ENCODE measurements around the gene ADAMTS12. TPM values are rescaled to one million over a fixed set of nuclear protein-coding genes. Genes with fewer than 3 reads are reported as not detected.

Gene ADAMTS12
- polyA plus RNA-seq, 1 donor (not counting 4 experiments of a cell fraction or from before 2014, with no cell fraction given), result 0.49 TPM

GRCh38 chr5:33612386-33612785, 279.4 kb downstream of the ADAMTS12 start:
- H3K27ac ChIP-seq (ENCODE audit: control insufficient read depth, insufficient read depth, low read length), result no peak overlapping the region
- DNase-seq (ENCODE audit: low read depth, low spot score), result no peak
- H4K20me1 ChIP-seq (ENCODE audit: control insufficient read depth, extremely low read depth, insufficient read depth, low read length), result no peaks in the 10 kb centered on the region
- no peak for FAIRE-seq
- no peaks in the 10 kb centered on the region for H3K9me1 ChIP-seq (ENCODE audit: control insufficient read depth, extremely low read depth, insufficient read depth, low read length)
- no peak overlapping the region for H2AFZ ChIP-seq (ENCODE audit: control insufficient read depth, low read length)
- no peak overlapping the region for H3K9ac ChIP-seq (ENCODE audit: control insufficient read depth, extremely low read depth, insufficient read depth, low read length)
- dilution Hi-C loops (cut with MboI; ENCODE audit: extremely low pct_ligation_motif_present, low sequenced_read_pairs), result no loop called here
- H3K36me3 ChIP-seq (ENCODE audit: control insufficient read depth in 2 of 2, extremely low read depth in 1 of 2, insufficient read depth in 2 of 2, low read length in 2 of 2), result no peaks in the 10 kb centered on the region
- H3K4me1 ChIP-seq (ENCODE audit: control insufficient read depth, extremely low read depth, insufficient read depth, low read length), result no peaks in the 10 kb centered on the region
- H3K9me3 ChIP-seq (ENCODE audit: control insufficient read depth, low read depth, low read length), result no peaks in the 10 kb centered on the region
- H3K79me2 ChIP-seq (ENCODE audit: control insufficient read depth, insufficient read depth, low read length), result no peaks in the 10 kb centered on the region
- TF ChIP-seq EZH2 (IDR thresholded peaks at IDR 0.05; ENCODE audit: low read length) (no peak), CTCF (optimal IDR thresholded peaks at IDR 0.05 in 1 of 3, IDR thresholded peaks at IDR 0.05 in 1 of 3, conservative IDR thresholded peaks at IDR 0.05 in 1 of 3; ENCODE audit: extremely low read depth in 1 of 3, insufficient read depth in 2 of 3, low read length in 3 of 3) (no peak)
- H3K4me2 ChIP-seq (ENCODE audit: control insufficient read depth, extremely low read depth, insufficient read depth, low read depth, low read length), result no peak overlapping the region
- H3K4me3 ChIP-seq (ENCODE audit: control insufficient read depth in 2 of 3, extremely low read depth in 1 of 3, insufficient read depth in 2 of 3, low read depth in 1 of 3, low read length in 3 of 3), result no peak overlapping the region
- H3K27me3 ChIP-seq (ENCODE audit: control insufficient read depth, extremely low read depth, insufficient read depth, low read length), result no peaks in the 10 kb centered on the region

- Histone ChIP-seq H3K27ac (ENCODE audit: control insufficient read depth, insufficient read depth, low read length) (no peak overlapping the region), H3K4me1 (ENCODE audit: control insufficient read depth, extremely low read depth, insufficient read depth, low read length) (no peaks in the 10 kb centered on the region), H4K20me1 (ENCODE audit: control insufficient read depth, extremely low read depth, insufficient read depth, low read length) (no peaks in the 10 kb centered on the region), H3K36me3 (ENCODE audit: control insufficient read depth in 2 of 2, extremely low read depth in 1 of 2, insufficient read depth in 2 of 2, low read length in 2 of 2) (no peaks in the 10 kb centered on the region), H3K4me2 (ENCODE audit: control insufficient read depth, extremely low read depth, insufficient read depth, low read depth, low read length) (no peak overlapping the region), H3K79me2 (ENCODE audit: control insufficient read depth, insufficient read depth, low read length) (no peaks in the 10 kb centered on the region), H3K4me3 (ENCODE audit: control insufficient read depth in 2 of 3, extremely low read depth in 1 of 3, insufficient read depth in 2 of 3, low read depth in 1 of 3, low read length in 3 of 3) (no peak overlapping the region), H3K27me3 (ENCODE audit: control insufficient read depth, extremely low read depth, insufficient read depth, low read length) (no peaks in the 10 kb centered on the region), H3K9me3 (ENCODE audit: control insufficient read depth, low read depth, low read length) (no peaks in the 10 kb centered on the region), H3K9ac (ENCODE audit: control insufficient read depth, extremely low read depth, insufficient read depth, low read length) (no peak overlapping the region), H2AFZ (ENCODE audit: control insufficient read depth, low read length) (no peak overlapping the region), H3K9me1 (ENCODE audit: control insufficient read depth, extremely low read depth, insufficient read depth, low read length) (no peaks in the 10 kb centered on the region)
- DNase-seq (ENCODE audit: low read depth, low spot score) (no peak), FAIRE-seq (no peak)
- dilution Hi-C loops (cut with MboI; ENCODE audit: extremely low pct_ligation_motif_present, low sequenced_read_pairs), result no loop called here
- TF ChIP-seq CTCF (optimal IDR thresholded peaks at IDR 0.05 in 1 of 3, IDR thresholded peaks at IDR 0.05 in 1 of 3, conservative IDR thresholded peaks at IDR 0.05 in 1 of 3; ENCODE audit: extremely low read depth in 1 of 3, insufficient read depth in 2 of 3, low read length in 3 of 3), result no peak
- TF ChIP-seq EZH2 (IDR thresholded peaks at IDR 0.05; ENCODE audit: low read length), result no peak
Measured at GRCh38 chr5:33611877-33612276, 279.9 kb downstream of the ADAMTS12 start.
